IPS-NIHi7 (cell line): ENCODE data around the gene PLEKHH2.
A peak's percentile ranks its signal among the peaks of the same experiment; 100 is the strongest.
"Not testable (repeated sequence)": the region's sequence is repeated elsewhere in the genome, so short reads cannot be mapped to it uniquely, and the experiment has no call there.

Experiments
- DNase-seq: peaks from one replicate; pipeline ENCODE4 v3.0.0; 2012; ENCODE audit warnings: mixed read lengths; ENCODE audit errors: extremely low spot score

The PLEKHH2 gene

DNA sequence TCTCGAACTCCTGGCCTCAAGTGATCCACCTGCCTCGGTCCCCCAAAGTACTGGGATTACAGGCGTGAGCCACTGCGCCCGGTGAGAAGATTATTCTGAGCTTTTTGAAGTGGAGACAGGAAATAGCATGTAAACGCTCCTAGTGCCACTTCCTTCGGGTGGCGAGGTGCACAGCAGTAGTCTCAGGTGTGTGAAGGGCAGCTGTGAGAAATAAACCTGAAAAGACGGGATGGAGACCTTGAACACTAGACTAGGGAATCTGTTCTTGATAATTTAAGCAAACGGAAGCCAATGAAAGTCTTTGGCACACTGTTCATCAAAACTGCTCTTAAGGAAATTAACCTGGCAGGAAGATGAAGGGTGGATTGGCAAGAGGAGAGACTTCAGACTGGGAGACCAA lies 439 bp upstream of the PLEKHH2 start:
- DNase-seq, result no peak

DNA sequence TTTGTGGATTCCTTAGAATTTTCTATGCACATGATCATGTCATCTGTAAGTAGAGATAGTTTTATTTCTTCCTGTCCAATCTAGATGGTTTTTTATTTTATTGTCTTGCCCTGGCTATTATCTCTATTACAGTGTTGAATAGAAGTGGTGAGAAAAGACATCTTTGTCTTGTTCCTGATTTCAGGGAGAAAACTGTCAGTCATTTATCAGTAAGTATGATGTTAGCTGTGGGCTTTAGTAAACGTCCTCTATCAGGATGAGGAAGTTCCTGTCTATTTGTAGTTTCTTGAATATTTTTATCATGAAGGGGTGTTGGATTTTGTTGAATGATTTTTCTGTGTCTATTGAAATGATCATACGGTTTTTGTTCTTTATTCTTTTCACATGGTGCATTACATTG lies 5.3 kb downstream of the PLEKHH2 start:
- DNase-seq, result no peak

DNA sequence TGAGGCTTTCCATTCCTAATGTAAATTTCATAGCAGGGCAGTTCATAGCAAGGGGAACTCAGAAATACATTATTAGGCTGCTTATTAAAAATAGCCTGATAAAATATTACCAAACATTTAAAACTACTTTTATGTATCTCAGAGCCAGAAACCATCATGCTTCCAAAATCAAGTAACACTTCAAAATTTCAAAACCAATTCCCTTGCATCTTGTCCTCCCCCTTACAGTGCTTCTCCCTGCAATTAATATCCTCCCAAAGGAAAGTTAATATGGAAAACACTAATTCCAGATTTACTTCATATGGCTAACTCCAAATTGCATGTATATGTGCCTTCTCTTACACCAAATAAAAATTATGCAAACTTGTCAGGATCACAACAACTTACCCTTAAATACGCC lies 6.6 kb downstream of the PLEKHH2 start:
- no peak for DNase-seq

DNA sequence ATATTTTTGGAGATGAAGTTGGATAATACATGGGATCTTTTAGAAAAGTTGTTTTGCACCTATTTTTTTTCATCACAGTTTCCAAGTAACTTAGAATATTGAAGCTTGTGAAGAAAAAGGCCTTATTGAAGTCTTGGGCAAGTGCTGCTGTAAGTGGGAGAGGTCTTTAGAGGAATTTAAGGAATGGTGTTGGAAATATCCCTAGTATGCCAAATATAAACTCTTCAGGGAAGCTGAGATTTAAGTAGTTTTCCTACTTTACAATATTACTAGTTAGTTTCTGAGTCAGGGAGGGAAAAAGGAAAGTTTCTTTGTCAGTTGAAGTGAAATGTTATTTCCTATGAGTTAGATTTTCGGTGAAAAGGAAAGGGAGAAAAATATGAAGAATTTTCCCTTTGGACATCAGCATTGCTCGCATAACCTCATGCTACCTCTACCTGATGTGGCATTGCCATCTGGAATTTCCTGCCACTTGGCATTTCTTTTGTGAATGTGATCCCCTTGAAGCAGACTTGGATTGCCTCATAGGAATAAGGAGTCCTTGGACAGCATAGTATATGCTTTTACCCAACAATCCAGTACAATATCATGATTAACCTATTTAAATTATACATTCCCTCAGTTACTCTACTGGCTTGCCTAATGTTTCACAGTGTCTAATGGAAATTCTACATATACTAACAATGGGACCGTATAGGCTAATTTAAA lies 12.1 kb downstream of the PLEKHH2 start:
- no peak for DNase-seq

DNA sequence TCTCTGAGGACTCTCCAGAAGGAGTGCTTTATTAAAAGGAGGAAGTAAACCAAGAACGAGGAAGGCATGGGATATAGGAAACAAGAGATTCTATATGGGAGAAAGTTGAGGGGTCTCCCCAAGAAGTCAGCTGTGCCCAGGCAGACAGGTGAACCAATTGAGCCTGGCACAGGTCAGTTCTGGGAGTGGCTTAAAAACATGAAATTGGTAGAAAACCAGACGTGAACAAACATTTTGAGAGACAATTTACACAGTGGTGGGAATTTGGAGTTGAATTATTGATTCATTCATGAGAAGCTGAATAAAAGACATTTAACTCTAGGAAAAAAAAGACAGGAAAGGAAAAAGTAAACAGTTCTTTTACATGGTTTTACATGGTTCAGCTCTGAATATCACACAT lies 16.4 kb downstream of the PLEKHH2 start:
- no peak for DNase-seq

DNA sequence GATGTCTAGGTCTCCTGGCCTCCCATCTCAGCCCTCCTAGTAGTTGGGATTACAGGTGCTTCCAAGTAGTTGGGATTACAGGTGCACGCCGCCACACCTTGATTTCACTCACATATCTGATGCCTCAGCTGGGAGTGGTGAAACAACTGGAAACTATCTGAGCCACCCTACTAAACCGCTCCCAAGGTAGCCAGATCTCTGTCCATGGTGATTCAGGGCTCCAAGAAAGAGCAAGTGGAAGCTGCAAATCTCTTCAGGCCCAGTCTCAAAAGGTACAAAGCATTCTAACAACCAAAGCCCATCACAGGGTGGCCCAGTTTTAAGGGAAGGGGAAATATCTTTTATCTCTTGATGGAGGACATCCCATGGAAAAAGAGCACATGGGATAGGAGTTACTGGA lies 20.2 kb downstream of the PLEKHH2 start:
- DNase-seq, result no peak

DNA sequence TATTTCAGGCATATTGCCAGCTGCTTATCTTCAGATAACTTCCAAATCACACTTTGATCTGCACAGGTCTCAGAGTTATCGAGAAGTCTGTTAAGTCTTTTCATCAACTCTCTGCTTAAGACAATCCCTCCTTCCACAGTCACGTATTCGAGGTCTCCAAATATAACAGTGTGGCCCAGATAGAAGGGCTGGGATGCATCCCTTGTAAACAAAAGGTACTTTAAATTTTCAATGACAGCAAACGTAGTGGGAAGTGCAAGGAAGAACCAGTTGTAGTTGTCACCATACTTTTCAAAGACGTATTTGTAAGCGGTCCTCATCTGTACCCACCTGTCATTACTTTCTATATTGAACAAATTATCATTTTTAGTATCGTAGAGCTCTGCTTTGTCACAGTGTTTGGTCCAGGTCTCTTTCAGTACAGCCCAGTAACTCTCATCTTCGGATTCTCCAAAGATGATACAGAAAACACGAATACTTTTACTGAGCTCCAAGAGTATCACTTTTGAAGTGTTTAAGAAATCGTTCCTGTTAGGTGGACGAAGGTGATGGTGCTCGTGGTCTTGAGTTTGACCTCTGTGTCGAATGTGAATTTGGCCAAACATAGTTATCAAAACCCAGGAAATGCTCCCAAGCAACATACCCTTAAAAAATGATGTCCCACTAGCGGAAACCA lies 38.7 kb downstream of the PLEKHH2 start:
- no peak for DNase-seq

DNA sequence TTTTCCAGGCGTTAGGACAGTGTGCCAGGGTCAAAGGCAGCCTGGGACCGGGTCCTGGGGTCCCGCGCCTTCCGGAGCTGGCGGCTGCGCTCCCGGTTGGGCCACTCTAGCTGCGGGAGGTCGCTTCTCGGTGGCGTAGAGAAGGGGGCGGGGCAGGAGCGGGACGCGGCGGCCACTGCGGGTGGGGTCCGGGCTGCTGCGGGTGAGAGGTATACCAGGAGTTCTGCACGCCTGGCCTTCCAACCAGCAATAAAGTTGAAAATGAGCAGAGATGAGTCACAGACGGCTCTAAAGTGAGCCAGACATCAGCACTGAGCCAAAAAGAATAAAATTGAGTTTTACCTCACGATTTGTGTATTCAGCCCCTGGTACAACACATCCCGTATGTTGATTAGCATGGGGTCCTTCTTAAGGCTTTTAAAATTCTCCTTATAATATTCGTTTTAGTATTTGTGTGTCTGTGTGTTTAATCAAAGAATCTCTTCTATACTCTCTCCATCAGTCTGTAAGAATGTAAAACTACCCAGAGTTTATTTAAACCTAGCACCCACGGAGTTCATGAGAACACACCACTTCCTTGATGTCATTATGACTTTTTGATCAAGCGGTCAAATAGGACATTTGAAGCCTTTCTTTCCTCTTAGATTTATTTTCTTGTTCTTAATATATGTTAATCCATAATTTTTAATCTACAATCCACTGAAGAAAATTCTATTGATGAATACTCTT lies 39.4 kb downstream of the PLEKHH2 start, which contains the start of gene C1GALT1C1L:
C1GALT1C1L (minus strand) TSS at position 108 of the 729 bp plus-strand sequence; CDS start at position 1, 107 bp downstream.
- DNase-seq, result peak; percentile 37

DNA sequence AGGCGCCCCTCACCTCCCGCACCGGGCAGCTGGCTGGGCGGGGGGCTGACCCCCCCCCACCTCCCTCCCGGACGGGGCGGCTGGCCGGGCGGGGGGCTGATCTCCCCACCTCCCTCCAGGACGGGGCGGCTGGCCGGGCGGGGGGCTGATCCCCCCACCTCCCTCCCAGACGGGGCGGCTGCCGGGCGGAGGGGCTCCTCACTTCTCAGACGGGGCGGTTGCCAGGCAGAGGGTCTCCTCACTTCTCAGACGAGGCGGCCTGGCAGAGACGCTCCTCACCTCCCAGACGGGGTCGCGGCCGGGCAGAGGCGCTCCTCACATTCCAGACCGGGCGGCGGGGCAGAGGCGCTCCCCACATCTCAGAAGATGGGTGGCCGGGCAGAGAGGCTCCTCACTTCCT lies 40.7 kb downstream of the PLEKHH2 start:
- DNase-seq, result not testable (repeated sequence)

DNA sequence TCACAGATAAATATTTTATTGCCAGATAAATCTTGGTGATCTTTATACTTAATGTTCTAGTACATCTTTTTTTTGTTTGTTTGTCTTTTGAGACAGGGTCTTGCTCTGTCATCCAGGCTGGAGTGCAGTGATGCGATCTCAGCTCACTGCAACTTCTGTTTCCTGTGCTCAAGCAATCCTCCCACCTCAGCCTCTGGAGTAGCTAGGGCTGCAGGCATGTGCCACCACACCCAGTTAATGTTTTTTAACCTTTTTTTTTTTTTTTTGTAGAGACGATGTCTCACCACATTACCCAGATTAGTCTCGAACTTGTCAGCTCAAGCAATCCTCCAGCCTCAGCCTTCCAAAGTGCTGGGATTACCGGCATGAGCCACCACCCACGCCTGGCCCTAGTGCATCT lies 48.3 kb downstream of the PLEKHH2 start:
- no peak for DNase-seq

DNA sequence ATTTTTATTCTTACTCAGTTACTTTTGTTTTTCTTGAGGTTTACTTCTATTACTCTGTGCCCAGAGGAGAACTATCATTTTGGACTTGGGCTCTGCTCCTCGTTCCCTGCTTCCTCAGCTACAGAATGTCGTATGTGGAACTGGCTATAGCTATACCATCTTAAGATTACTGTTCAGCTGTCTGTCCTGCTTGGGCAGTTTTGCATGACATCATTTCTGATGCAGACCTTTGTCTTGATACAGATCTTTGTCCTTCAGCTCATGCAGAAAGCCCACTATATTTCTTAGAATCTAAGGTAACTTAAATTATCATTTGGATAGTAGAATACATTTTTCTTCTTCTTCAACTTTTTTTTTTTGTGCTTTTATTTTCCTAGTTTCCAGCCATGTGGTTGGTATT lies 52.9 kb downstream of the PLEKHH2 start:
- no peak for DNase-seq

DNA sequence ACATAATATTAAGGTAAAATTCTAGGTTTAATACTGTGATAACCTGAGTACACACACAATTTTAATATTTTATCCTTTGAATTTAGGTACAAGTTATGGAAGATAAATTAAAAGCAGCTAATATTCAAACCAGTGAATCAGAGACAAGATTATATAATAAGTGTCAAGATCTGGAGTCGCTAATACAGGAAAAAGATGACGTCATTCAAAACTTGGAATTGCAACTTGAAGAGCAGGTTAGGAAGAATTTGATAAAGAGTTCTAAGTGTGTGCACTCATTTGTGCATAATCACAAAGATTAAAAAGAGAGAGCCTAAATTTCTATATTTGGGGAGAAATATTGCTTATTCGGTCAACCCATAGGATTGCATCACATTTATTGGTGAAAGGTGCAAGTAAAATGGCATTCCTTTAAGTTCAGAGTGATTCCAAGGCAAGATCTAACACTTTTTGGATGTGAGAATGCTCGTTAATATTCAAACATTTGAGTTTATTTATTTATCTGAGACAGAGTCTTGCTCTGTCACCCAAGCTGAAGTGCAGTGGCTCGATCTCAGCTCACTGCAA lies 55.5 kb downstream of the PLEKHH2 start:
- DNase-seq, result no peak

DNA sequence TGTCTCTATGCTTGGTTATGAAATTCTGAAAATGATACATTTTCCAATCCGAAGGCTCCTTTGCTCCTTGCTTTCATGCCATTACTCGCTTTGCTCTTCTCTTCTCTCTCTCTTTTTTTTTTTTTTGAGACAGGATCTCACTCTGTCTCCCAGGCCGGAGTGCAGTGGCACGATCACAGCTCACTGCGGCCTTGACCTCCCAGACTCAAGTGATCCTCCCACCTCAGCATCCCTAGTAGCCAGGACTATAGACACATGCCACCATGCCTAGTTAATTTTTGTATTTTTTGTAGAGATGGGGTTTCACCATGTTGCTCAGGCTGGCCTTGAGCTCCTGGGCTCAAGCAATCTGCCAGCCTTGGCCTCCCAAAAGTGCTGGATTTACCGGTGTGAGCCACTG lies 61.1 kb downstream of the PLEKHH2 start:
- not testable (repeated sequence) for DNase-seq

DNA sequence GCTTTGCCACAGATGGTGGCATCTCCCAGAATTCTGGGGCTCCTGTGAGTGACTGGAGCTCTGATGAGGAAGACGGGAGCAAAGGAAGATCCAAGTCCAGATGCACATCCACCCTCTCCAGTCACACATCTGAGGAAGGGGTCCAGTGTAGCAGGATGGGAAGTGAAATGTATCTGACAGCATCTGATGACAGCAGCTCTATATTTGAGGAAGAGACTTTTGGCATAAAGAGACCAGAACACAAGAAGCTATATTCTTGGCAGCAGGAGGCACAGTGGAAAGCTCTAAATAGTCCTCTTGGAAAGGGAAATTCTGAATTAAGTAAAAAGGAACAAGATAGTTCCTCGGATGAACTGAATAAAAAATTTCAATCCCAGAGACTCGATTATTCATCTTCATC lies 62.7 kb downstream of the PLEKHH2 start:
- no peak for DNase-seq

DNA sequence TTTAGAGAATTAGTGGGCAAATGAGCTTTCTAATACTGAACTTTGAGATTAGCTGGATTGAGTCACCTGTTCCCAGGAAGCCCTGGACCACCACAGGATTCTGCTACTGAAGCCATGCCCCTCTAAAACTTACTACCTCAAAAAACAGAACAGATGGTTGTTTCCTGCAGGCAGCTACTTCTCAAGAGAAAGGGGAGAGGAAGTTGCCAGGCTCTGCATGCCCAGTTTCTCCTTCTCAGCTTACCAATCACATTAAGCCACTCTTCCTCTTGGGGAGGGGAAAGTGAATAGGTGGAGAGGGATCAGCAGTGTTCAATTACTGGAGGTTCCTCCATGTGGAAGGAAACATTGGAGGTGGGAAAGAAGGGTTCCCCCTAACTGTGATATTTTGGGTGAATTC lies 64.1 kb downstream of the PLEKHH2 start:
- DNase-seq, result no peak

DNA sequence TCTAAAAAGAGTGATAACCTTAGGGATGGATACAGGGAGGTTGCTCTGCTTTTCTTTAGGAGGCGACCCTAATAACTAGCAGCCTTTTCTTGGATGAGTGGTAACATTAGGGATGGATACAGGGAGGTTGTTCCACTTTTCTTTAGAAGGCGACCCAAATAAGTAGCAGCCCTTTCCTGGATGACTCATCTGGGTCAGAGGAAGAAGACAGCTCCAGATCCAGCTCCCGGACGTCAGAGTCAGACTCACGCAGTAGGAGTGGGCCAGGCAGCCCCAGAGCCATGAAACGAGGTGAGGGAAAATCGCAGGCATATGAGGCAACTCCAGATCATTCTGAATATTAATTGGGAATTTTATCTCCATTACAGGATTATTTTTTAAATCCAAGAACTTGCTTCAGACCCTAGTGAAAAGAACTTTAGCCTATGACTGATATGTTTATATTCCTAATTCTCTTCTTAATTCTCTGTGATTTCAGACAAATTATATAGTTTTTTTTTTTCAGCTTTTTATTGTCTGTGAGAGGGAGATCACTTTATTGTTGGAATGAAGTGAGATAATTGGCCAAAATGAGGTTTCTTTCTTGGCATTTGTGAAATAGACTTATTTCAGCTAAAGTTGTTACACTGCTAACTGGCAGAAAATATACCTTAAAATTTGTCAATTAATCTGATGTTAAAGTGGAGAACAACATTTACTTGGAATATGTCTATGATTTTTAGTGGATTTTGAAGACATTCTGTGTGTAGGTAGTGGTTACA lies 70.4 kb downstream of the PLEKHH2 start:
- DNase-seq, result peak; percentile 18

DNA sequence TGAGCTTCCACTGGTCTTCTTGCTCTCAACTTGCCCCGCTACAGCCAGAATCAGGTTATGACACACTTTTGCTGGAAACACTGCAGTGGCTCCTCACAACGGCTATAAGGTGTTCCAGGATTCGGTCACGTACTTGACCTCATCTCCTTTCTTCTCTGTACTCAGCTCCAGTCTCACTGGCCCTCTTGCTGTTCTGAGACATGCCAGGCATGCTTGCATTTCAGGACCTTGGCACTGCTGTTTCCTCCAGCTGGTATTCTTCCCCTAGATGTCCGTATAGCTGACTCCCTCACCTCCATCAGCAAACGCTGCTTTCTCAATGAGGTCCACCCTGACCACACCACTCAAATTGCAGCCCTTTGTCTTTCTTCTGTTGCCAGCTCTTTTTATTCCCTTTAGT lies 71.1 kb downstream of the PLEKHH2 start:
- no peak for DNase-seq

DNA sequence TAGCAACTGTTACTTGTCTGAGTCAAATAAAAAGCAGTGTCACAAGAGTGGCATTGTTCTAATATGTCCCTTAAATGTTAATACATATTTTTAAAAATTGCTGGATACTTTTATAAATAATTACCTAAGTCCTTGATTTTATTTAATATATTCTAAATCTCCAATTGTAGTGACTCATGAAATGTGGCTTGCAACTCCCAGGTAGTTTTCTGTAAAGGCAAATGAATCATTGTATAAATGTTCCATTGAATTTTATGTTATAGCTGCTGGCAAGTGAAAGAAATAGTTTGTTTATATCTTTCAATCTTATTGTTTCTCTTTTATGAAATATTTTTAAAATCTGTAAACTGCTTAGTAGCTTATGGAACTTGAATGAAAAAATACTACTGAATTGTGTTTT lies 71.8 kb downstream of the PLEKHH2 start:
- DNase-seq, result no peak

DNA sequence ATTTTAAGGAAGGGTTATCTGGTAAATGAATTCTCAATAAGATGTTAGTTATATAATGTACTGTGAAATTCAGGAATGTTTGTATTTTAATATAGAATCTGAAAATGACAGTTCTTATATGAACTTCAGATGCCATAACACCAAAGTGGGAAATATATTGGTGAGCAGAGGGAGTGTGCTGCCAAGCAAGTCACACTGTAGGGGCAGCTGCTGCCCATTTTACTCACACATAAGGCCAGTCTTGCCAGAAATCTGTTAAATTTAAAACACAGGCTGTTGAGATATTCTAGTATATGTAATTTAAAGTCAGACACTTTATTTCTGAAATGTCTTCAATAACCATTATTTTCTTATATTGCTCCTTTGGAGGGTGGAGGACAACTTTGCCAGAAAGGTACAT lies 73.8 kb downstream of the PLEKHH2 start:
- DNase-seq, result no peak

DNA sequence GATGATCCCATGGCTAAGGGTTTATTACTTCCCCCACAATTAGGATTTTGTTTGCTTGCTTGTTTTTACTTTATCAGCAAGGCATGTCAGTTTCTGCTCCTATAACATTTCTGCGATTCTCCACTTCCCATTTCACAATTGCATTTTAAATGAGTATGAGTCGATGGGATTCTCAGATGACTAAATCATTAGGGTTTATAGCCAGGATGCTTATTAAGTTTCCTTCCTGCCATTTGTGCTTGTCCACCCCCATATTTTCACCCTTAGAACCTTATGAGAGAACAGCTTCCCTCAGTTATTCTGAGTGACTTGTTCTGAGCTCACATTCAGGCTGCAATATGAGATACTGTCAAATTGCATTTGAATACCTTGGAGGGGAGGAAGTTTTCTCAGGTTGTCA lies 77.1 kb downstream of the PLEKHH2 start:
- no peak for DNase-seq

DNA sequence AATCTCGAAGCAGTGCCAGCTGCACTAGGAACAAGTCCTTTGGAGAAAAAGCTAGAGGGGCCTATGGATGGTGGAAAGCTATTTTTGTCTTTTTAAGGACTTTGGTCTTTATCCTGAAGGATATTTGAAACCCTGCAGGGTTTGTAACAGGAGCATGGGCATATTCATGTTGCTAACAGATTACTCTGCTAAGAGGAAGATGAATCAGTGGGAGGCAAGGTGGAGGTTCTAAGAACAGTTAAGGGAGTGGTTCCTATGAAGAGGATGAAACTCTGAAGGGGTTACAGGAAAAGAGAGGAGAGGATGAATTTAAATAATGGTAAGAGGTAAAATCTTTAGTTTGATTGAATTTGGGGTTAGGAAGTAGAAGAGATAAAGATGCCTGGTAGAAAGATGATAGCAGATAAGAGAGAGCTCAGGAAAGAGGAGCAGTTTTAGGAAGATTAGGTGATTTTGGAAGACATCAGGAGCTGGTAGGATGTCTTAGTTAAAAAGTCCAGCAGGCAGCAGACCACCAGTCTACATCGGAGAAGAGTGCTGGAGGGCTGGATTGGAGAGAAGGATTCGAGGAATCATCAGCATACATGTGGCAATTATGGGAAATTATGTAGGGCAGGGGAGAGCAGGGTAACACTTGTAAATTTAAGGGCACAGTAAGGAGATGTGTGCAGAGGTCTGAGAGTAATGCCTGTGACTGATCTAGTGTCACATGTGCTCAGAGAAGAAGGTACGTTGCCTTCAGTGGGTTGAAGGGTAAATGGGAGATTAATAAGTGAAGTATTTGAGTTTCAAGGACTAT lies 78.4 kb downstream of the PLEKHH2 start:
- DNase-seq, result no peak
